Large intestine (tissue), 3 donors: ENCODE measurements around the gene MED10. TPM values are rescaled to one million over a fixed set of nuclear protein-coding genes. Genes with fewer than 3 reads are reported as not detected.
"Not testable (repeated sequence)": the region's sequence is repeated elsewhere in the genome, so short reads cannot be mapped to it uniquely, and the experiment has no call there.

Experiments used
- DNase-seq, 2 donors: peaks; one replicate each; pipeline versions ENCODE4 v3.0.0 to v3.0.0-alpha.2; 2013
- H3K27ac ChIP-seq: one replicate; pipeline ENCODE4 v1.5.1; 2013; ENCODE audit warnings: low read length
- H3K27me3 ChIP-seq: 2 replicates; pipeline ENCODE4 v1.6.1; 2013; ENCODE audit warnings: low read length; ENCODE audit not compliant: control insufficient read depth, insufficient read depth
- H3K36me3 ChIP-seq: 2 replicates; pipeline ENCODE4 v1.6.1; 2013; ENCODE audit warnings: low read length; ENCODE audit not compliant: control insufficient read depth, insufficient read depth
- H3K4me1 ChIP-seq: one replicate; pipeline ENCODE4 v1.6.1; 2013; ENCODE audit warnings: low read length; ENCODE audit not compliant: control insufficient read depth, insufficient read depth
- H3K4me3 ChIP-seq: one replicate; pipeline ENCODE4 v1.5.1; 2013; ENCODE audit warnings: low read length
- H3K9me3 ChIP-seq: one replicate; pipeline ENCODE4 v1.6.1; 2013; ENCODE audit warnings: mild to moderate bottlenecking, low read depth, low read length, moderate library complexity; ENCODE audit not compliant: control insufficient read depth
- WGBS: methylation state at CpG from one replicate; pipeline ENCODE4 v1.1.5; 2013; ENCODE audit warnings: low lambda C conversion rate; ENCODE audit not compliant: insufficient coverage; 5-methylcytosine and 5-hydroxymethylcytosine counted together
- polyA plus RNA-seq: library from polyadenylated mRNA; unstranded; fragments of 120-200 nt; gene quantifications from one replicate; pipeline ENCODE4 v1.2.1, GENCODE V29; 2013

The MED10 gene
- polyA plus RNA-seq, 1 donor, result 42.4 TPM

GRCh38 chr5:6361101-6361500, 17.2 kb downstream of the MED10 start:
- Histone ChIP-seq H3K27me3 (no peaks in the 10 kb centered on the region), H3K27ac (no peak overlapping the region), H3K4me3 (no peak overlapping the region), H3K9me3 (no peaks in the 10 kb centered on the region), H3K4me1 (no peaks in the 10 kb centered on the region), H3K36me3 (peaks cover 6% of the 10 kb centered on the region)
- no CpG with 5 or more reads among the region's 8 CpGs for WGBS
- no peak for DNase-seq

- Histone ChIP-seq H3K36me3 (peaks cover 6% of the 10 kb centered on the region), H3K9me3 (no peaks in the 10 kb centered on the region), H3K27ac (no peak overlapping the region), H3K4me3 (no peak overlapping the region), H3K4me1 (no peaks in the 10 kb centered on the region), H3K27me3 (no peaks in the 10 kb centered on the region)
- WGBS, result no CpG with 5 or more reads among the region's 18 CpGs
- DNase-seq, result no peak
Measured at GRCh38 chr5:6360323-6361072, 17.8 kb downstream of the MED10 start.

- Histone ChIP-seq H3K9me3 (no peaks in the 10 kb centered on the region), H3K36me3 (peaks cover 6% of the 10 kb centered on the region), H3K4me3 (no peak overlapping the region), H3K27ac (no peak overlapping the region), H3K4me1 (no peaks in the 10 kb centered on the region), H3K27me3 (no peaks in the 10 kb centered on the region)
- no peak for DNase-seq
- 53% methylated on average over 2 of the region's 16 CpGs for WGBS
Measured at GRCh38 chr5:6359555-6360322, 18.6 kb downstream of the MED10 start.

- Histone ChIP-seq H3K36me3 (peaks cover 6% of the 10 kb centered on the region), H3K9me3 (no peaks in the 10 kb centered on the region), H3K4me3 (no peak overlapping the region), H3K4me1 (no peaks in the 10 kb centered on the region), H3K27ac (no peak overlapping the region), H3K27me3 (no peaks in the 10 kb centered on the region)
- no peak for DNase-seq
- WGBS, result 40% methylated on average over 1 of the region's 6 CpGs
Measured at GRCh38 chr5:6358434-6358820, 19.9 kb downstream of the MED10 start.

GRCh38 chr5:6357817-6358433, 20.4 kb downstream of the MED10 start:
- H3K27me3 ChIP-seq, H3K36me3 ChIP-seq, DNase-seq, H3K4me3 ChIP-seq, H3K9me3 ChIP-seq, H3K4me1 ChIP-seq, H3K27ac ChIP-seq: not testable (repeated sequence)
- WGBS, result 100% methylated on average over 1 of the region's 8 CpGs

GRCh38 chr5:6356578-6357164, 21.7 kb downstream of the MED10 start:
- Histone ChIP-seq H3K36me3 (peaks cover 3% of the 10 kb centered on the region), H3K27me3 (no peaks in the 10 kb centered on the region), H3K27ac (no peak overlapping the region), H3K9me3 (no peaks in the 10 kb centered on the region), H3K4me3 (no peak overlapping the region), H3K4me1 (no peaks in the 10 kb centered on the region)
- no CpG with 5 or more reads among the region's 16 CpGs for WGBS
- DNase-seq, result no peak

GRCh38 chr5:6355294-6355693, 23.1 kb downstream of the MED10 start:
- DNase-seq, result no peak
- H3K27me3 ChIP-seq, result no peaks in the 10 kb centered on the region
- H3K9me3 ChIP-seq, result no peaks in the 10 kb centered on the region
- no CpG with 5 or more reads among the region's 6 CpGs for WGBS
- H3K4me1 ChIP-seq, result no peaks in the 10 kb centered on the region
- peaks cover 3% of the 10 kb centered on the region for H3K36me3 ChIP-seq
- H3K4me3 ChIP-seq, result no peak overlapping the region
- no peak overlapping the region for H3K27ac ChIP-seq

- peaks cover 3% of the 10 kb centered on the region for H3K36me3 ChIP-seq
- no CpG with 5 or more reads among the region's 3 CpGs for WGBS
- H3K27me3 ChIP-seq, result no peaks in the 10 kb centered on the region
- H3K9me3 ChIP-seq, result no peaks in the 10 kb centered on the region
- H3K4me3 ChIP-seq, result no peak overlapping the region
- no peak overlapping the region for H3K27ac ChIP-seq
- no peak for DNase-seq
- H3K4me1 ChIP-seq, result no peaks in the 10 kb centered on the region
Measured at GRCh38 chr5:6354848-6355247, 23.5 kb downstream of the MED10 start.

- Histone ChIP-seq H3K27me3 (no peaks in the 10 kb centered on the region), H3K27ac (no peak overlapping the region), H3K36me3 (peaks cover 3% of the 10 kb centered on the region), H3K4me1 (no peaks in the 10 kb centered on the region), H3K4me3 (no peak overlapping the region), H3K9me3 (no peaks in the 10 kb centered on the region)
- 100% methylated on average over 1 of the region's 13 CpGs for WGBS
- DNase-seq, result no peak
Measured at GRCh38 chr5:6353602-6354302, 24.6 kb downstream of the MED10 start.
